Hematopoietic multipotent progenitor cell treated with erythropoietin and hydrocortisone succinate and interleukin-3 and kit ligand, for 17 days (in vitro differentiated cells): Measurements from ENCODE around the gene ART3.

Source experiments
- DNase-seq: peaks from one replicate; pipeline ENCODE4 v3.0.0-alpha.2; 2015; ENCODE audit warnings: low spot score

Gene ART3

GRCh38 chr4:76072760-76073159 lies 1.7 kb upstream of the ART3 start:
- DNase-seq = no peak

GRCh38 chr4:76074993-76075600 lies 588 bp downstream of the ART3 start:
- DNase-seq = no peak

GRCh38 chr4:76078033-76078613 lies 3.6 kb downstream of the ART3 start:
- no peak for DNase-seq

GRCh38 chr4:76083386-76083988 lies 9.0 kb downstream of the ART3 start:
- DNase-seq = no peak

DNA sequence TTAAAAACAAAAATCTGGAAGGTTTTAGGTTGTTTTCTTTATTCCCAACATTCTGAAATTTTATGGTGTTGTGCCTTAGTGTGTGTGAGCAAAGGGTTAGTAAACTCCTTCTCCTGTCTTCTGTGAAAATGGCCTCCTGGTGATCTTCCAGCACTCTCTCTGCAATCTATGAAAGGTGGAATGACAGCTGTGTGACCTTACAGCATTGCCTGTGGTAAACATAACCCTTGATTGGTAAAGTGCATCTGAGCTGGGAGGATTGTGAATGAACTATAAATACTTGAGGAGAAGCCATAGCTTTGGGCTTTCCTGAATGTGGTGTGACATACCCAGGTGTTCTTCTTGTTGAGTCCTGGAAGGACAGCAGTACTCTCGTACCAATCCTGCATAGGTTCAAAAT lies 10.0 kb downstream of the ART3 start:
- no peak for DNase-seq

- DNase-seq = no peak
Observed at GRCh38 chr4:76087007-76087769, 12.7 kb downstream of the ART3 start.

DNA sequence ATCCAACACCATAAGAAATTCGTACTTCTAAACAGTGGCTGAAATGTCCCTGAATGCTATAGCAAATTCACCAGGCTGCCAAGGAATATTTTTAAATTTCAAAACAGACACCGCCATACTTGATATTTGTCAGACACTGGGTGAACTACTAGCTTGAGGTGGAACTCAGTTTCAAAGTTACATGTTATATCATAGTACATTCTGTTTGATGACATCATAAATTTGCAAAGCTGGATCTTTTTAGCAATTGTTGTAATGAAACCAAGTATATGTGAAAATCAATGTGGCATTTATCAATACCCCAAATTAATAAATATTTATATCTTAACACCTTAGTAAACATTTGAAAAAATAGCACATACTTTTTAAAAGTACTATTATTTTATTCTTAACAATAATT lies 14.2 kb downstream of the ART3 start:
- no peak for DNase-seq

DNA sequence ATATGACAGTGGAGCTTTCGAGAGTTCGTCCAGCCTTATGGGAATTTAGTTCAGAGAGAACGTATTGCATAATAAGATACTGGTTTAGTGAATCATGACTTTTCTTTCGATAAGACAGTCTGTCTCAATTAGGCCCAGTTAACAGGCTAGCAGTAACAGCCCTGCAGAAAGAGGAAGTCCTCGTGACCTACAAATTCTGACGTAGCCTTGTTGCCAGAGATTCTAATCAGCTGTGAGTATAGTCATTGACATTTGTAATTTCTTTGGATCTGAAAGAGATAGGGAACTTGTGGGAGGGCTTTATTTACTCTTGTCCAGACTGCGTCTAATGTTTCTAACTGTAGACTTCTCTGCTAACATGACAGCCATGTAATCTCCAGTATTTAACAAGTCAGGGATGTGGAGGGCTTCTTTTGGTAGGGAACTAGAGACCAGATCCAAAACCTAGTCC lies 15.8 kb downstream of the ART3 start:
- no peak for DNase-seq

- DNase-seq = no peak
Observed at GRCh38 chr4:76091052-76091451, 16.5 kb downstream of the ART3 start.

GRCh38 chr4:76095568-76095967 lies 21.1 kb downstream of the ART3 start:
- DNase-seq = no peak

- no peak for DNase-seq
Observed at GRCh38 chr4:76096076-76096475, 21.6 kb downstream of the ART3 start.

DNA sequence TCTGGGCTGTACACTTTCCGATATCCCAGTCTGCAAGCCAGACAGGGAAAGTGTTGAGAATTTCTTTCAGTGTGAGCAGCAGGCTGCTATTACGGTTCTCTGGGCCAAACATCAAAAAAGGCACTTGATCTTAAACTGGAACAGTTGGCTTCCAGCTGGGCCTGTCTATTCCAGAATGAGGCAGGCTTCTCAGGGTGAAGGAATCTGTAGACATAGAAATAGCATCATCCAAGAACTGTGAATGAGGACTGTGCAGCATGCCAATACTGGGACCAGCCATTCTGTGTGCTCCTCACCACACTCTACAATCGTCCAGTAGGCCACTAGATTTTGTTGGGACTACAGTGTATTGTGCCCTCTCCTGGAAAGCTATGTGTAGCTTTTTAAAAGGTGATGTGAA lies 31.1 kb downstream of the ART3 start:
- DNase-seq = no peak

DNA sequence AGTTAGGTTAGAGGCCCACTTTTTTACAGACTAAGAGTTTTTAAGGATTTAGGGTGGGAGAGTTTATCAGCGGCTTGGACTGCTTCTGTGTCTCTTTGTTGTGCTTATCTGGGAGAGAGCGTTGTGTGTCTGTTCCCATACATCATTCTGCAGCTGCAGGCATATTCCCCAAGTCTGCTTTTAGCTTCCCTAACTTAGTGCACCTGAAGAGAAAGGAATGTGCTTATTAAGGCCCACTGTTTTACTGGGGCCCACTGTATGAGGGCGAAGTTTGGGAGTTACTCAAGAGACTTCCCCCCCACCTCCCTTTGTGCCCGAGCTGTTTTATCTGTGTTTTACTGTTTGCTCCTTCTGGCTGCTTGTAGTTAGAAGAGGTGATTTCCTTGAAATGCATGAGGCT lies 31.9 kb downstream of the ART3 start:
- no peak for DNase-seq

GRCh38 chr4:76108467-76109181 lies 34.1 kb downstream of the ART3 start:
- DNase-seq = no peak

DNA sequence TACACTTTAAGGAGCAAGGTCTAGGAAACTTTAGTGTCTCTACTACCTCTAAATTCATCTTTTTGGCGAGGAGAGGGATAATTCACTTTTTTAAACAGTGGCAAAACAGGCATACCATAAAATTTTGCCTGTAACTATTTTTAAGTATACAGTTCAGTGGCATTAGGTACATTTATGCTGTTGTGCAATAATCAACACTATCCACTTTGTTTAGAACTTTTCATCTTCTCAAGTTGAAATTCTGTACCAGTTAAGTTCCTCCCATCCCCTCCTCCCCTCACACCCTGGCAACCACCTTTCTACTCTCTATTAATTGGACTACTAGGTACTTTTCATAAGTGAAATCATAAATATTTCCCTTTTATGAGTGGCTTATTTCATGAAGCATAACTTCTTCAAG lies 42.3 kb downstream of the ART3 start:
- DNase-seq = no peak

DNA sequence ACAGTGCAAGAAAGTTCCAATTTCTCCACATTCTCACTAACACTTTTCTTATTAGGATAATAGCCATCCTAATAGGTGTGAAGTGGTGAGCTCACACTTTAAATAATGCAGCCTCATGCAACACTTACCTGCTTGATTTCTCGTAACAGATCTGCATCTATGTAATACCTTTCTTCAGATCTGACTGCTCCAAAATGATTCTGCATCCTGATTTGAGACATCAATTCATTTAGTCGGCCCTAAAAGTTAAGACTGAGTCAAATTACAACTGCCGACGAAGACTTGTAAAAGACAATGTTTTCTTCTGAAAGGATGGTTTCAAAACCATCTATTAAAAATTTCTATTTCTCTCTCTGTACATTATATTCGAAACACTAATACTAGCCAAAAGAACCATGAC lies 43.0 kb downstream of the ART3 start:
- no peak for DNase-seq

DNA sequence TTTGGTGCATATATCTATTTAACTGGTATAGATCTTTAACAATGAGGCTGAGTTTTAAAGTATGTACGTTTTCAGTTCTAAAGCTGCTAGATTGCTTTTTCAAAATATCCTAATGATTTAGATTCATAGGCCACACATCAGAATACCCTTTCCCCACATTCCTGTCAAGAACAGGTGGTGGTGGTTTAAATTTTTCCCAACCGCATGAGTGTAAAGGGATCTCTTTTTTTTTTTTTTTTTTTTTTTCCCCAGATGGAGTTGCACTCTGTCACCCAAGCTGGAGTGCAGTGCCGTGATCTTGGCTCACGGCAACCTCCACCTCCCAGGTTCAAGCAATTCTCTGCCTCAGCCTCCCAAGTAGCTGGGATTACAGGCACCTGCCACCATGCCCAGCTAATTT lies 45.7 kb downstream of the ART3 start:
- no peak for DNase-seq

- no peak for DNase-seq
Observed at GRCh38 chr4:76125816-76126215, 51.3 kb downstream of the ART3 start.

DNA sequence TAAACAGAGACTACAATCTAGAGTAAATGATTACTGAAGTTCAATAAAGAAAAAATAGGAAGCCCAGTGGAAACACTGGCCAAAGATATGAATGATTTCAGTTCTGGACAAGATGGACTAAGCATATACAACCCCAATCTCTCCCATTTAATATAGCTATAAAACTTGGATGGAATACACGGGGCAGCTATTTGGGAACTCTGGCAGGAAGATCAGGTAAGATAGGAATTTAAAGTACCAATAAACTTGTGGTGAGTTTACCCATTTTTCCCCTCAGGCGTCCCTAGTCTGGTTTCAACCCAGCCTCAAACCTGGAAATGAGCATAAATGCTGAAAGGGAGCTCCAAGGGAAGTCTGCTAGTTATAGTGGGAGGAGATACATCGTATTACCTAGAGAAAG lies 53.2 kb downstream of the ART3 start:
- DNase-seq = no peak

DNA sequence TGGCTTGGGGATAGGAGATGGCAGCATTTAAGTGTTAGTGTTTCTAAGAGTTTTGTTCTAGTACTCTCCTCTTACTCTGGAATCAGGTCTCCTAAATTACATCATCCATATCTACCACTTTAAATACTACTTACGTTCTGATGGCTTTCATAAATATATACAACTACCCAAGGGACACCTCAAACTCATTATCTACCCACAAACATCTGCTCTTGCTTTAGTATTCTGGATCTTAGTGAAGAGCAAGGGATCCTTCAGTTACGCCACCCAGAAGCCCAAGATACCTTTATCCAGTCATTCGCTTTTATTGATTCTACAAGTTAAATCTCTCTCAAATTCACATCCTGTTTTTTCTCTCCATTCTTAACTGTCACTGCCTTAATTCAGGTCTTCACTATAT lies 66.7 kb downstream of the ART3 start:
- DNase-seq = no peak

DNA sequence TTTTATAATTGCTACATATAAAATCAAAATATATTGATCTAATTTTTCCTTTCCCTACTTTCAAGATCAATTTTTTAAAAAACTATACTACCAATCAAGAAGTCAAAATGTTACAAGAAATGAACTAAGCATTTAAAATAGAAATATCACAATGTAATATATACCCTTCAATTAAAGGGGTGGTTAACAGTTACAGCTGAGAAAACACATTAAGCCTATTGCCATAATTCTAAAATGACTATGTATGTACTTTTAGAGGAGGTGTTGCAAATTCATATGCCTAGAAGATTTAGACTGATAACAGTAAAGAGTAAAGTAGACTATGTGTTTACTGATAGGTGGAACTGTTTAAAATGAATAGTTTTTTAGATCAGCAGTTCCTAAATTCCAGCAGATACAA lies 70.0 kb downstream of the ART3 start:
- DNase-seq = no peak

DNA sequence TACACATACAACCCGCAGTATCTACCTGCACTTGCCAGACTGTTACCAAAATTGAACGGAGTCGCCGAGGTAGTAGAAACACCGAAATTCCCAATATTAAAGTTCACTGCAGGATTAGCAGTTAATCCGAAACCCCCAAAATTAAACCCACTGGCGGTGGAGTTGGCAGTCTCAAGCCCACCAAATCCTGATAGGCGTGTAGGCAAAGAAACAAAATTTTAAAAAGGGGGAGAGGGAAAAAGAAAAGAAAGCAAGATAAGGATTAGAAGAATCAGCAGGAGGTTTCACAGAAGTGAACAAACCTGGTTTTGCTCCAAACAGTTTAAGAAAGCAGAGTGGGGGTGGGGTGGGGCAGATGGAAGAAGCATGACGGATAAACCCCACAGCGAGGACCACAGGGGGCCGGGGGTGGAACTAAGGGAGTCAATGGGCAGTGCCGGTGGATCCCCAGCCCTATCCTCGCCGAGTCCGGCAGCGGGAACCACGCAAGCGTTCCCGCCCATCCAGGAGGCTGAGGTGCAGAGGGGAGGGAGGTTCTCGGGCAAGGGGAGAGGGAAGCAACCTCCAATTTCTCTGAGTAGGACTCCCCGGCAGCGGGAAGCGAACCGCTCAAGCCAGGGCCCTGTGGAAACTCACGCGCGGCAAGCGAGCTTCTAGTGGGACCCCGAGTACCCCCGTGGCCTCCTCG lies 73.1 kb downstream of the ART3 start:
- no peak for DNase-seq
